ENCODE measurements around the gene BCAM.

DNA sequence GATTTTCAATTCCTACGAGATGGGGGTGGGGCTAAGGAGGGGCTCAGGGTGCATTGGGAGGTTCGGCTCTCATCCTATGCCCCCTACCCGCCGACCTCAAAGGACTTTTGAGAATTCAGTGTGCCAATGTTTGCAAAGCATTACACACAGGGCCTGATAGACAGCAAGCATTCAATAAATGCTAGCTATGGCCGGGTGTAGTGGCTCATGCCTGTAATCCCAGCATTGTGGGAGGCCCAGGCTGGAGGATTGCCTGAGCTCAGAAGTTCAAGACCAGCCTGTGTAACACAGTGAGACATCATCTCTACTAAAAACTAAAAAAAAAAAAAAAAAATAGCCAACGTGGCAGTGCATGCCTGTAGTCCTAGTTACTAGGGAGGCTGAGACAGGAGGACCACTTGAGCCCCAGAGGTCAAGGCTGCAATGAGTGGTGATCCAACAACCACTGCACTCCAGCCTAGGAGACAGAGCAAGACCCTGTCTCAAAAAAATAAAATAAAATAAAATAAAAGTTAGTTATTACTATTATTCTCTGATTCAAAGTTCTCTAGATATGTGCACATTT lies 33.1 kb upstream of the BCAM start:
- TF ChIP-seq, protein P1, sequence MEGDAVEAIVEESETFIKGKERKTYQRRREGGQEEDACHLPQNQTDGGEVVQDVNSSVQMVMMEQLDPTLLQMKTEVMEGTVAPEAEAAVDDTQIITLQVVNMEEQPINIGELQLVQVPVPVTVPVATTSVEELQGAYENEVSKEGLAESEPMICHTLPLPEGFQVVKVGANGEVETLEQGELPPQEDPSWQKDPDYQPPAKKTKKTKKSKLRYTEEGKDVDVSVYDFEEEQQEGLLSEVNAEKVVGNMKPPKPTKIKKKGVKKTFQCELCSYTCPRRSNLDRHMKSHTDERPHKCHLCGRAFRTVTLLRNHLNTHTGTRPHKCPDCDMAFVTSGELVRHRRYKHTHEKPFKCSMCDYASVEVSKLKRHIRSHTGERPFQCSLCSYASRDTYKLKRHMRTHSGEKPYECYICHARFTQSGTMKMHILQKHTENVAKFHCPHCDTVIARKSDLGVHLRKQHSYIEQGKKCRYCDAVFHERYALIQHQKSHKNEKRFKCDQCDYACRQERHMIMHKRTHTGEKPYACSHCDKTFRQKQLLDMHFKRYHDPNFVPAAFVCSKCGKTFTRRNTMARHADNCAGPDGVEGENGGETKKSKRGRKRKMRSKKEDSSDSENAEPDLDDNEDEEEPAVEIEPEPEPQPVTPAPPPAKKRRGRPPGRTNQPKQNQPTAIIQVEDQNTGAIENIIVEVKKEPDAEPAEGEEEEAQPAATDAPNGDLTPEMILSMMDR (IDR thresholded peaks at IDR 0.05 in 8 of 11, conservative IDR thresholded peaks at IDR 0.05 in 3 of 11), result no peak
- TF ChIP-seq POLR2AphosphoS5 (IDR thresholded peaks at IDR 0.05), result no peak
